ENCODE results near the gene AP3S1.

- TF ChIP-seq CTCF (IDR thresholded peaks at IDR 0.05) (no peak), EP300 (IDR thresholded peaks at IDR 0.05) (no peak)
Observed at GRCh38 chr5:115936031-115936430, 94.3 kb downstream of the AP3S1 start.

Measured in ovary (tissue), 3 donors.